ENCODE results near the gene ADCY2. TPM values are rescaled to one million over a fixed set of nuclear protein-coding genes. Genes with fewer than 3 reads are reported as not detected.

ADCY2 gene
- polyA plus RNA-seq, 1 donor (not counting 4 experiments of a cell fraction or from before 2014, with no cell fraction given) = 0.13 TPM

DNA sequence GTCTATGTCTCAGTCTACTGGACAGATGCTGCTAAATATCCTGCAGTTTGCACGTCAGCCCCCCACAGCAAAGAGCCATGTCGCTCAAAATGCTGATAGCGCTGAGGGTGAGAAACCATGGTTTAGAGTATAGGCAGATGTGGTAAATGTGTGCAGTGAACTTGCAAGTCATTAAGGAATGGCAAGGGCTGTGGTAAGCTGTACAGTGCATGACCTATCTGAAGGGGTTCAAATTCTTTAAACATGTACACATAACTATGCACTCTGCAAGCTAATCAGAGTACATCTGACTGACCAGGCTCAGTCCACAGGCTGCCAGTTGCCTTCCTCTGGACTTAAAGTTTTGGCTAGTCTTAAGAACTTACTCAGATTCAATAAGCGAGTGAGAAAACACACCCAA, 284.3 kb downstream of the ADCY2 start:
- TF ChIP-seq, protein P1, sequence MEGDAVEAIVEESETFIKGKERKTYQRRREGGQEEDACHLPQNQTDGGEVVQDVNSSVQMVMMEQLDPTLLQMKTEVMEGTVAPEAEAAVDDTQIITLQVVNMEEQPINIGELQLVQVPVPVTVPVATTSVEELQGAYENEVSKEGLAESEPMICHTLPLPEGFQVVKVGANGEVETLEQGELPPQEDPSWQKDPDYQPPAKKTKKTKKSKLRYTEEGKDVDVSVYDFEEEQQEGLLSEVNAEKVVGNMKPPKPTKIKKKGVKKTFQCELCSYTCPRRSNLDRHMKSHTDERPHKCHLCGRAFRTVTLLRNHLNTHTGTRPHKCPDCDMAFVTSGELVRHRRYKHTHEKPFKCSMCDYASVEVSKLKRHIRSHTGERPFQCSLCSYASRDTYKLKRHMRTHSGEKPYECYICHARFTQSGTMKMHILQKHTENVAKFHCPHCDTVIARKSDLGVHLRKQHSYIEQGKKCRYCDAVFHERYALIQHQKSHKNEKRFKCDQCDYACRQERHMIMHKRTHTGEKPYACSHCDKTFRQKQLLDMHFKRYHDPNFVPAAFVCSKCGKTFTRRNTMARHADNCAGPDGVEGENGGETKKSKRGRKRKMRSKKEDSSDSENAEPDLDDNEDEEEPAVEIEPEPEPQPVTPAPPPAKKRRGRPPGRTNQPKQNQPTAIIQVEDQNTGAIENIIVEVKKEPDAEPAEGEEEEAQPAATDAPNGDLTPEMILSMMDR (optimal IDR thresholded peaks at IDR 0.05 in 1 of 3, IDR thresholded peaks at IDR 0.05 in 1 of 3, conservative IDR thresholded peaks at IDR 0.05 in 1 of 3; ENCODE audit: extremely low read depth in 1 of 3, insufficient read depth in 2 of 3, low read length in 3 of 3) = no peak
- TF ChIP-seq EZH2 (IDR thresholded peaks at IDR 0.05; ENCODE audit: low read length) = no peak
- FAIRE-seq (no peak), DNase-seq (ENCODE audit: low read depth, low spot score) (no peak)
- no peaks in the 10 kb centered on the region for H3K79me2 ChIP-seq (ENCODE audit: control insufficient read depth, insufficient read depth, low read length)
- dilution Hi-C loops (cut with MboI; ENCODE audit: extremely low pct_ligation_motif_present, low sequenced_read_pairs) = no loop called here
- no peaks in the 10 kb centered on the region for H3K9me3 ChIP-seq (ENCODE audit: control insufficient read depth, low read depth, low read length)
- peaks cover 10% of the 10 kb centered on the region for H3K4me1 ChIP-seq (ENCODE audit: control insufficient read depth, extremely low read depth, insufficient read depth, low read length)
- no peaks in the 10 kb centered on the region for H4K20me1 ChIP-seq (ENCODE audit: control insufficient read depth, extremely low read depth, insufficient read depth, low read length)
- H3K27me3 ChIP-seq (ENCODE audit: control insufficient read depth, extremely low read depth, insufficient read depth, low read length) = peaks cover 4% of the 10 kb centered on the region
- H3K4me3 ChIP-seq (ENCODE audit: control insufficient read depth in 2 of 3, extremely low read depth in 1 of 3, insufficient read depth in 2 of 3, low read depth in 1 of 3, low read length in 3 of 3) = no peak overlapping the region
- H3K9ac ChIP-seq (ENCODE audit: control insufficient read depth, extremely low read depth, insufficient read depth, low read length) = no peak overlapping the region
- no peaks in the 10 kb centered on the region for H3K36me3 ChIP-seq (ENCODE audit: control insufficient read depth in 2 of 2, extremely low read depth in 1 of 2, insufficient read depth in 2 of 2, low read length in 2 of 2)
- no peak overlapping the region for H2AFZ ChIP-seq (ENCODE audit: control insufficient read depth, low read length)
- no peak overlapping the region for H3K4me2 ChIP-seq (ENCODE audit: control insufficient read depth, extremely low read depth, insufficient read depth, low read depth, low read length)
- no peak overlapping the region for H3K27ac ChIP-seq (ENCODE audit: control insufficient read depth, insufficient read depth, low read length)
- no peaks in the 10 kb centered on the region for H3K9me1 ChIP-seq (ENCODE audit: control insufficient read depth, extremely low read depth, insufficient read depth, low read length)

DNA sequence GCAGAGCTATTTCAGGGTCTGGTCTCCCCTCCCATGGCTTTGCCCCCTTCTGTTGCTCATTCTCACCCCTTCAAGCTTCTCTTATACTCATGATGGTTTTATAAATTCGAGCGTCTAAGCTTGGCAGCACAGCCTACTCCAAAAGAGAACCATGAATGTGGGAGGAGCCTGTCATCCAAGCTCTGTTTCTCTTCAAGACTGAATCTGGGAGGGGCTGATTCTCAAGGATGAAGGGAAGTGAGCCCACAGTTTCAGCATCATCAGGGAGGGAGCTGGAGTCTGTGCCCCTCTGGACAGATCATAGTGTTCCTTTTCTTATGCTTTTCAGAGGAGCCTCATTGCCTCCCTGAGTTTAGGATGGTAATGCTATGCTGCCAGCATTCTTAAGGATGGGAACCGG, 286.4 kb downstream of the ADCY2 start:
- H2AFZ ChIP-seq (ENCODE audit: control insufficient read depth, low read length) = no peak overlapping the region
- H3K4me3 ChIP-seq (ENCODE audit: control insufficient read depth in 2 of 3, extremely low read depth in 1 of 3, insufficient read depth in 2 of 3, low read depth in 1 of 3, low read length in 3 of 3) = no peak overlapping the region
- TF ChIP-seq, protein P1 (optimal IDR thresholded peaks at IDR 0.05 in 1 of 3, IDR thresholded peaks at IDR 0.05 in 1 of 3, conservative IDR thresholded peaks at IDR 0.05 in 1 of 3; ENCODE audit: extremely low read depth in 1 of 3, insufficient read depth in 2 of 3, low read length in 3 of 3) = no peak
- TF ChIP-seq EZH2 (IDR thresholded peaks at IDR 0.05; ENCODE audit: low read length) = no peak
- no peak overlapping the region for H3K27ac ChIP-seq (ENCODE audit: control insufficient read depth, insufficient read depth, low read length)
- H3K27me3 ChIP-seq (ENCODE audit: control insufficient read depth, extremely low read depth, insufficient read depth, low read length) = peaks cover 11% of the 10 kb centered on the region
- no peaks in the 10 kb centered on the region for H3K79me2 ChIP-seq (ENCODE audit: control insufficient read depth, insufficient read depth, low read length)
- no peaks in the 10 kb centered on the region for H3K4me1 ChIP-seq (ENCODE audit: control insufficient read depth, extremely low read depth, insufficient read depth, low read length)
- DNase-seq (ENCODE audit: low read depth, low spot score) (no peak), FAIRE-seq (no peak)
- no peaks in the 10 kb centered on the region for H4K20me1 ChIP-seq (ENCODE audit: control insufficient read depth, extremely low read depth, insufficient read depth, low read length)
- no peaks in the 10 kb centered on the region for H3K9me1 ChIP-seq (ENCODE audit: control insufficient read depth, extremely low read depth, insufficient read depth, low read length)
- H3K4me2 ChIP-seq (ENCODE audit: control insufficient read depth, extremely low read depth, insufficient read depth, low read depth, low read length) = no peak overlapping the region
- no peak overlapping the region for H3K9ac ChIP-seq (ENCODE audit: control insufficient read depth, extremely low read depth, insufficient read depth, low read length)
- no peaks in the 10 kb centered on the region for H3K9me3 ChIP-seq (ENCODE audit: control insufficient read depth, low read depth, low read length)
- H3K36me3 ChIP-seq (ENCODE audit: control insufficient read depth in 2 of 2, extremely low read depth in 1 of 2, insufficient read depth in 2 of 2, low read length in 2 of 2) = no peaks in the 10 kb centered on the region
- dilution Hi-C loops (cut with MboI; ENCODE audit: extremely low pct_ligation_motif_present, low sequenced_read_pairs) = no loop called here

All from keratinocyte (primary cell).